Mesendoderm (in vitro differentiated cells): ENCODE data around the gene UPF2.

Experiments used
- DNase-seq: peaks from one replicate; pipeline ENCODE4 v3.0.0; 2013
- H2AK5ac ChIP-seq: 2 replicates; pipeline ENCODE4 v1.6.1; 2013; ENCODE audit warnings: low read length, inconsistent platforms
- H2BK120ac ChIP-seq: 2 replicates; pipeline ENCODE4 v1.6.1; 2013; ENCODE audit warnings: low read depth, mild to moderate bottlenecking, low read length, moderate library complexity, mixed read lengths
- H2BK15ac ChIP-seq: replicated peaks from 2 replicates; pipeline ENCODE4 v1.6.1; 2013; ENCODE audit warnings: low read depth, mild to moderate bottlenecking, moderate library complexity
- H2BK5ac ChIP-seq: 2 replicates; pipeline ENCODE4 v1.6.1; 2013; ENCODE audit warnings: low read length, inconsistent platforms
- H3K18ac ChIP-seq: 2 replicates; pipeline ENCODE4 v1.6.1; 2013; ENCODE audit warnings: mild to moderate bottlenecking, low read length, mixed read lengths
- H3K23ac ChIP-seq: one replicate; pipeline ENCODE4 v1.6.1; 2013; ENCODE audit warnings: low read length
- H3K27ac ChIP-seq: 2 replicates; pipeline ENCODE4 v1.5.1; 2013; ENCODE audit warnings: low read depth, mild to moderate bottlenecking, inconsistent platforms, low read length, moderate library complexity
- H3K27me3 ChIP-seq: 2 replicates; pipeline ENCODE4 v1.6.1; 2013; ENCODE audit warnings: low read length, control low read depth, mild to moderate bottlenecking, inconsistent platforms; ENCODE audit not compliant: insufficient read depth, poor library complexity
- H3K36me3 ChIP-seq: 2 replicates; pipeline ENCODE4 v1.6.1; 2013; ENCODE audit warnings: low read length, inconsistent platforms; ENCODE audit not compliant: control insufficient read depth, insufficient read depth
- H3K4ac ChIP-seq: one replicate; pipeline ENCODE4 v1.6.1; 2013; ENCODE audit warnings: low read depth, mild to moderate bottlenecking, low read length, moderate library complexity
- H3K4me1 ChIP-seq: 2 replicates; pipeline ENCODE4 v1.6.1; 2013; ENCODE audit warnings: low read depth, low read length, inconsistent platforms; ENCODE audit not compliant: control insufficient read depth
- H3K4me2 ChIP-seq: 2 replicates; pipeline ENCODE4 v1.6.1; 2013; ENCODE audit warnings: low read length
- H3K4me3 ChIP-seq: 2 replicates; pipeline ENCODE4 v1.5.1; 2013; ENCODE audit warnings: mild to moderate bottlenecking, low read length
- H3K56ac ChIP-seq: one replicate; pipeline ENCODE4 v1.6.1; 2013; ENCODE audit warnings: low read length
- H3K79me1 ChIP-seq: 2 replicates; pipeline ENCODE4 v1.6.1; 2013; ENCODE audit warnings: low read length, inconsistent platforms
- H3K79me2 ChIP-seq: 2 replicates; pipeline ENCODE4 v1.6.1; 2013; ENCODE audit warnings: mild to moderate bottlenecking, low read length; ENCODE audit not compliant: control insufficient read depth, insufficient read depth
- H3K9ac ChIP-seq: 2 replicates; pipeline ENCODE4 v1.6.1; 2013; ENCODE audit warnings: low read length, inconsistent platforms
- H4K5ac ChIP-seq: one replicate; pipeline ENCODE4 v1.6.1; 2013; ENCODE audit warnings: low read length
- H4K8ac ChIP-seq: one replicate; pipeline ENCODE4 v1.6.1; 2013; ENCODE audit warnings: low read depth, mild to moderate bottlenecking, control low read depth, low read length, moderate library complexity
- WGBS: extraction: QIAGEN DNeasy Blood & Tissue Kit; methylation state at CpG from one replicate; pipeline ENCODE4 v1.1.7; 2013; ENCODE audit warnings: low lambda C conversion rate, missing lambda C conversion rate; ENCODE audit not compliant: insufficient coverage; ENCODE audit errors: extremely low coverage; 5-methylcytosine and 5-hydroxymethylcytosine counted together

UPF2 gene

DNA sequence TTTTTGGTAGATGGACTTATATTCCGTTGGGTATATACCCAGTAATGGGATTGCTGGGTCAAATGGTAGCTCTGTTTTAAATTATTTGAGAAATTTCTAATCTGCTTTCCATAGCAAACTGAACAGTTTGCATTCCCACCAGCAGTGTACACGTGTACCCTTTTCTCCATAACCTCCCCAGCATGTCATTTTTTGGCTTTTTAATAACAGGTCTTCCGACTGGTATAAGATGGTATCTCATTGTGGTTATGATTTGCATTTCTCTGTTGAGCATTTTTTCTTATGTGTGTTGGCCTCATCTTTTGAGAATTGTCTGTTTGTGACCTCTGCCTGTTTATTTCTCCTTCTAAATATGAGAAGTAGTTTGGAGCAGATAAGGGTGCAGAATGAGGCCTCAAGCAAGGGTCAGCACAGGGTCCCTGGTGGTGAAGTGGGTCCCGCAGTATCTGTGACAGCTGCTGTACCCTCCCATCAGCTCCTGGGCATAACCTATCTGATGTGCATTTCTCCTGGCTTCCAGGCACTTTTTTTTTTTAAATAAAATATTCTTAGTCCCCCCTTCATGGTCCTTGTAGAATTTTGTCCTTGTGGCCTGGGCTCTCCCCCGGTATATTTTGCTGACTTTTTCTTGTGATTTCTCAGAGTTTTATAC, 145.9 kb downstream of the UPF2 start:
- WGBS = no CpG with 5 or more reads among the region's 5 CpGs
- Histone ChIP-seq H3K4me3 (no peak overlapping the region), H3K18ac (no peak overlapping the region), H3K79me2 (no peaks in the 10 kb centered on the region), H3K56ac (no peak overlapping the region), H2BK120ac (no peak overlapping the region), H3K79me1 (no peaks in the 10 kb centered on the region), H3K27me3 (no peaks in the 10 kb centered on the region), H3K23ac (no peak overlapping the region), H4K8ac (no peak overlapping the region), H3K27ac (no peak overlapping the region), H2BK15ac (no peak overlapping the region), H3K9ac (no peak overlapping the region), H2BK5ac (no peak overlapping the region), H4K5ac (no peak overlapping the region), H3K4ac (no peak overlapping the region), H2AK5ac (no peak overlapping the region), H3K4me2 (no peak overlapping the region), H3K4me1 (peaks cover 3% of the 10 kb centered on the region), H3K36me3 (no peaks in the 10 kb centered on the region)
- DNase-seq = no peak

DNA sequence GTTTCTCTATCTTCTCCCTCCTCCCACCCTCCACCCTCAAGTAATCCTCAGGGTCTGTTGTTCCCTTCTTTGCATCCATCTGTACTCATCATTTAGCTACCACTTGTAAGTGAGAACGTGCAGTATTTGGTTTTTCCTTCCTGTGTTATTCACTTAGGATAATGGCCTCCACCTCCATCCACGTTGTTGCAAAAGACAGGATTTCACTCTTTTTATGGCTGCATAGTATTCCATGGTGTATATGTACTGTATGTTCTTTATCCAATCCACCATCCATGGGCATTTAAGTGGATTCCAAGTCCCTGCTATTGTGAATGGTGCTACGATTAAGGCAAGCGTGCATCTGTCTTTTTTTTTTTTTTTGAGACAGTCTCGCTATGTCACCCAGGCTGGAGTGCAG, 147.0 kb downstream of the UPF2 start:
- no peaks in the 10 kb centered on the region for H3K27me3 ChIP-seq
- H3K4me1 ChIP-seq = no peaks in the 10 kb centered on the region
- H3K4me3 ChIP-seq = no peak overlapping the region
- H3K18ac ChIP-seq = no peak overlapping the region
- no peak overlapping the region for H2BK15ac ChIP-seq
- H3K79me1 ChIP-seq = no peaks in the 10 kb centered on the region
- H3K27ac ChIP-seq = no peak overlapping the region
- H2BK5ac ChIP-seq = no peak overlapping the region
- no peak overlapping the region for H3K4me2 ChIP-seq
- H3K23ac ChIP-seq = no peak overlapping the region
- H4K8ac ChIP-seq = no peak overlapping the region
- no peak overlapping the region for H2BK120ac ChIP-seq
- no peak overlapping the region for H2AK5ac ChIP-seq
- H4K5ac ChIP-seq = no peak overlapping the region
- H3K56ac ChIP-seq = no peak overlapping the region
- no peaks in the 10 kb centered on the region for H3K36me3 ChIP-seq
- WGBS = no CpG with 5 or more reads among the region's 5 CpGs
- no peak overlapping the region for H3K9ac ChIP-seq
- H3K4ac ChIP-seq = no peak overlapping the region
- DNase-seq = no peak
- no peaks in the 10 kb centered on the region for H3K79me2 ChIP-seq

DNA sequence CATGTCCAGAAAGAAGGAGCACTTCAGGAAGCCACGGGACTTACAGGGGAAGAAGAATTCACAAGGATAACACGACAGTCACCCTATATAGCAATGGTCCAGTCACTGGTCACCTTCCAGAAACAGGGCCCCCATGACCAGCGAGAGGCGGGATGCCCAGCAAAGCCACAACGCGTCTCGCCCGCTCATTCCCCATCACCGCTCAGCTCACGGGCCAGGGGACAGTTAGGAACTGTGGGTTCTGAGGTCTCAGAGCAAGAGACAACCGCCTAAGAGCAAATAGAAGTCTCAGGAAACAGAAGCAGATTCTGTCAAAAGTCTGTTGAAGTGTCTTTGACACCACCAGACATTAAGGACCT, 147.5 kb downstream of the UPF2 start:
- DNase-seq = no peak
- Histone ChIP-seq H3K18ac (peak overlapping the region; percentile 46), H2AK5ac (no peak overlapping the region), H3K79me2 (no peaks in the 10 kb centered on the region), H2BK15ac (no peak overlapping the region), H3K27ac (no peak overlapping the region), H2BK5ac (no peak overlapping the region), H4K8ac (no peak overlapping the region), H3K4me1 (no peaks in the 10 kb centered on the region), H3K9ac (no peak overlapping the region), H3K27me3 (no peaks in the 10 kb centered on the region), H3K56ac (no peak overlapping the region), H3K23ac (no peak overlapping the region), H2BK120ac (no peak overlapping the region), H3K79me1 (no peaks in the 10 kb centered on the region), H3K4me2 (no peak overlapping the region), H4K5ac (no peak overlapping the region), H3K4me3 (no peak overlapping the region), H3K4ac (no peak overlapping the region), H3K36me3 (no peaks in the 10 kb centered on the region)
- no CpG with 5 or more reads among the region's 11 CpGs for WGBS

DNA sequence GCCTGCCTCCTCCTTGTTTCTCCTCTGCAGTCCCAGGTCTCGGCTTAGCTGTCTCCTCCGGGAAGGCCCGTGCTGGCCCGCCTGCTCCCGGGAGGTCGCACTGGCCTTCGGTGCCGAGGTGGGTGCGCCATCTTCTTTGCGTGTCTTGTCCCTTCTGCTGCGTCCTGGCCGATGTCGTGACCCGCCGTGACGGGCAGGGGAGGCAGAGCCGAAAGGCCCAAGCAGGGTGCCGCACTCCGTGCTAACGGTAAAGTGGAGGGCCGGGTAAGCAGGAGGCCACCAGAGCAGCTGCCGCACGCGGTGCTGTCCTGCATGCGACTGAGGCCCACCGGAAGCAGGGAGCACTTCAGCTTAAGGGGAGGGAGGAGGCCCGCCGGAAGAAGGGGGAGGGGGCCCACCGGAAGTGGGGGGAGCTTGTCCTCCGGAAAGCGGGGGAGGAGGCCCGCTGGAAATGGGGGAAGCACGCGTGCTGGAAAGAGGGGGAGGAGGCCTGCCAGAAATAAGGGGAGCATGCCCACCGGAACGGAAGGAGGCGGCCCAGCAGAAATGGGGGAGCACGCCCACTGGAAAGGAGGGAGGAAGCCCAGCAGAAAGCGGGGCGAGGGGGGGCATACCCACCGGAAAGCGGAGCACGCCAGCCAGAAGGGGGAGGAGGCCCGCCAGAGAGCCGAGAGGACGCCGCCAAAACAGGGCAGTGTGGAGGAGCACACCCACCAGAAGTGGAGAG, 148.1 kb downstream of the UPF2 start:
- no peak overlapping the region for H3K27ac ChIP-seq
- no peak overlapping the region for H2BK120ac ChIP-seq
- no peak overlapping the region for H3K9ac ChIP-seq
- H2BK15ac ChIP-seq = no peak overlapping the region
- H3K4me1 ChIP-seq = no peaks in the 10 kb centered on the region
- no peaks in the 10 kb centered on the region for H3K79me1 ChIP-seq
- DNase-seq = no peak
- H3K18ac ChIP-seq = no peak overlapping the region
- peak overlapping the region; percentile 30 for H3K56ac ChIP-seq
- H3K79me2 ChIP-seq = no peaks in the 10 kb centered on the region
- no peak overlapping the region for H2BK5ac ChIP-seq
- H2AK5ac ChIP-seq = no peak overlapping the region
- H3K4me2 ChIP-seq = no peak overlapping the region
- no peak overlapping the region for H3K4me3 ChIP-seq
- no peak overlapping the region for H3K23ac ChIP-seq
- no peak overlapping the region for H4K8ac ChIP-seq
- H3K4ac ChIP-seq = no peak overlapping the region
- H3K27me3 ChIP-seq = no peaks in the 10 kb centered on the region
- no peaks in the 10 kb centered on the region for H3K36me3 ChIP-seq
- no CpG with 5 or more reads among the region's 47 CpGs for WGBS
- no peak overlapping the region for H4K5ac ChIP-seq

DNA sequence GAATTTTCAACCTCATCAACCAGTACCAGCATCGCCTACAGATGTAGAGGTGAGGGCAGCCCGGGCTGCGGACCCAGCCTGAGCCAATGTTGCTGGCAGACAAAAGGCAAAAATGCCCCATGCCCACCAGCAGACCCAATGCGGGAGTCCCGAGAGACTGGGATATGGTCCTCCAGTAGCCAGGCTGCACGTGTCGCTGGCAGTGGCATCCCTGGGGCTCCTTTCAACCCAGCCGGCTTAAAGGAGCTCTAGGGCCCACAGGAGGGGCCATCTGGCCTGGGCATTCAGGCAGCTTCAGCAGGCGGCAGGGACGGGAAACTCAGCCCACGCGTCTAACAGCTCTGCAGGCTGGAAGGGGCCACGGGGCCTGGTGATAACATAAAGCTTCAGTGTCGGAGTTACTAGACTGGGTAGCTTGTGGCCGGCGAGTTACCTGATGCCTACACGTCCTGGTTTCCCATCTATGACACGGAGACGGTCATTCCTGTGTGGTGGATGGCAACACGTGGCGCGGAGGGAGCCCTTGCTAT, 148.8 kb downstream of the UPF2 start:
- no CpG with 5 or more reads among the region's 22 CpGs for WGBS
- no peak overlapping the region for H3K27ac ChIP-seq
- DNase-seq = no peak

More for the DNA sequence above, 148.8 kb downstream of the UPF2 start:
- H3K4me3 ChIP-seq = no peak overlapping the region
- H3K4me1 ChIP-seq = no peaks in the 10 kb centered on the region
- H3K36me3 ChIP-seq = no peaks in the 10 kb centered on the region
- no peak overlapping the region for H3K9ac ChIP-seq
- H3K79me1 ChIP-seq = no peaks in the 10 kb centered on the region
- H3K23ac ChIP-seq = no peak overlapping the region
- no peak overlapping the region for H3K18ac ChIP-seq
- no peak overlapping the region for H2AK5ac ChIP-seq
- no peaks in the 10 kb centered on the region for H3K79me2 ChIP-seq
- H2BK5ac ChIP-seq = no peak overlapping the region
- H3K27me3 ChIP-seq = no peaks in the 10 kb centered on the region
- H3K4ac ChIP-seq = peak overlapping the region; percentile 28
- no peak overlapping the region for H4K5ac ChIP-seq
- H4K8ac ChIP-seq = no peak overlapping the region
- H3K56ac ChIP-seq = no peak overlapping the region
- no peak overlapping the region for H2BK15ac ChIP-seq
- H3K4me2 ChIP-seq = no peak overlapping the region
- no peak overlapping the region for H2BK120ac ChIP-seq
